HG02678 (cell line): ENCODE results near the gene MANBA.

ENCODE experiments used
- ATAC-seq: cut with Tn5 transposase; IDR thresholded peaks from one replicate; pipeline ENCODE4 v1.9.1; 2021; ENCODE audit warnings: mild to moderate bottlenecking, moderate library complexity; ENCODE audit not compliant: unreplicated experiment

MANBA gene

GRCh38 chr4:102760645-102761295, at the start of gene MANBA:
Gene MANBA (minus strand): TSS chr4:102760968. CDS start chr4:102760894, 74 bp downstream.
- ATAC-seq: peak; percentile 91

DNA sequence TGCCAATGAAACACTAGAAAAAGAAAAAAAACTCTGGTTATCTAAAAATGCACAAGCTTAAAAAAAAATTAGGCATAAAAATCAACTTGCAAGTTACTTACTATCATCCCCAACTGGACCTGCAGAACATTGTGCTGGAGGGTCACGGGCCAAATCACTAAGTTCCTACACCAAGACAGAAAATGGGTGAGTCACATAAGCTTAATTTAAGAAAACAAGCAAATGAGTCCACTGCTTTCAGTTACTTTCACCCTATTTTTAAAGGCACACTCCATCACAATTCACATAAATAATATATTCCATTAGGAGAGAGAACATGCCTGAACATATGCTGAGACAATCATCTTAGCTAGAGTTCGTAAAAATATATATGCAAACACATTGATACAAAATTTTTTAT, 48.9 kb upstream of the MANBA start:
- ATAC-seq: no peak

- peak; percentile 64 for ATAC-seq
Observed at GRCh38 chr4:102809190-102809589, 48.4 kb upstream of the MANBA start.

DNA sequence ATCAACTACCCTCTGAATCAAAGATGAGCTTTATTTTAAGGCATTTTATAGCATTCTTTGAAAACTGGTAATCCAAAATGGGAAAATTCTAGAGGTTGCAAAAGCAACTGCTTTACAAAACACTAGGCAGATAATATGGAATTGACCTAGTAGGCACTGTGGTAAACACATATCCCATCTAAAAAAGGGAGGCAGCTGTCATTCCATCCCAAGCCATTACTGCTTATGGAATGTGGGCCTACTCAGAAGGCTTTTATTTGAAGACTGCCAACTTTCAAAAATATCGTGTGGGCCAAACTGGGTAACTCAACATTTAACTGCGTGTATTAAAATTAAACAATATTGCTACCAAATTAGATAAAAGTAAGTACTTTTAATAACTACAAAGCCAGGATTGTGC, 47.2 kb upstream of the MANBA start:
- no peak for ATAC-seq

- peak; percentile 44 for ATAC-seq
Observed at GRCh38 chr4:102807345-102807744, 46.6 kb upstream of the MANBA start.

DNA sequence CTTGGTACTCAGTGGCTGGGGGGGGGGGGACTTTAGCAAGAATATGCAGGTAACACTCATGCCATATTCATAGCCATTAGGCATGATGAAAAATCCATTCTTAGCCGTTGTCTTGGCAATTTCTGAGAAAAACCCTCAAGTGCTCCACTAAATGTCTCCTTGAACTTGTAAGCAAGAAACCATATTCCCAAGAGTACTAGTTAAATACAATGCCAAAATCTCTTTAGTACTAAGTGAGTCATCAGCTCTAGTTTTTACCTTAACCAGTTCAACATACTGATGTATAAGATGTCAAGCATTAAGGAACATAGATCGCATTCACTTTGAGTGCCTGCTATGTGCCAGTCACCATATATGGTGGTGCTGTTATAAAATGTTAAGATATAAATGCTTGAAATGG, 39.0 kb upstream of the MANBA start:
- no peak for ATAC-seq

DNA sequence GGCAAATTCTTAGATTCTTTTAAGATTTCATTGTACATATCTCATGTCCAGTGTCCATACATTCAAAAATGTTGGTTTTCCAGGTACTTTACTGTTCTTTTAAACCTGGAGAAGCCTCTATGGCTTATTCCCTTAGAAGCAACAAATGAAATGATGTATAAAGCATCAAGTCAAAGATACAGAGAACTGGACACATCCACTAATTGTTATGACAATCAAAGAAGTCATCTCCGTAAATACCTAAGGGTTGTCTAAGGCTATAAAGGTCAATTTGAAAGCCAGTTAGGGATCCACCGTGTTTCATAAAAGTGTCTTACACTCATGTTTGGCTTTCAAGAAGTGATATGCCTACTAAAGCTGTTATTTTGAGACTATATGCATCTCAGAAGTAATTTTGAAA, 34.2 kb upstream of the MANBA start:
- no peak for ATAC-seq

DNA sequence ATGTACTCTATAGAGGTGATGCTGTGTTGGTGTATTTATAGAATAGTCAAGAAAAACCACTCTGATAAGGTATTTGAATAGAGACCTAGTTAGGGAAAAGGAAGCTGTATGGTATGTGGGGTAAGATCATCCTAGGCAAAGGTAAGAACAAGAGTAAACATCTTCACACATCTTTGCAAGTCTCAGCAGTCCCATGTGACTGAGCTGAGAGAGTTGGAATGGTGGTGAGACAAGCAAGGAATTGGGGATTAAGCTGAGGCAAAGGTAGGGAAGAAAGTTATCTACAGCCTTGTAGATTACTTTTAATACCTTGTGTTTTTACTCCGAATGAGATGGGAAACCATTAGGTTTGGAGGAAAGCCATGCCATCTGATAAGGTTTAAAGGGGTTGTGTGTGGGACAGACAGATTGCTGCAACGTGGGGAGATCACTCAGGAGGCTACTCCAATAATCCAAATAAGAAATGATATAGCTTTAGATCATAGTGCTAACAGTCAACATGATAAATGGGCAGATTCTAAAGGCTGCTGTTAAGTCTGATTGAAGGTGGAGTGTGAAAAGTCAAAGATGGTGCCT, 31.7 kb upstream of the MANBA start:
- no peak for ATAC-seq

GRCh38 chr4:102791318-102791835, 30.6 kb upstream of the MANBA start:
- ATAC-seq: no peak

DNA sequence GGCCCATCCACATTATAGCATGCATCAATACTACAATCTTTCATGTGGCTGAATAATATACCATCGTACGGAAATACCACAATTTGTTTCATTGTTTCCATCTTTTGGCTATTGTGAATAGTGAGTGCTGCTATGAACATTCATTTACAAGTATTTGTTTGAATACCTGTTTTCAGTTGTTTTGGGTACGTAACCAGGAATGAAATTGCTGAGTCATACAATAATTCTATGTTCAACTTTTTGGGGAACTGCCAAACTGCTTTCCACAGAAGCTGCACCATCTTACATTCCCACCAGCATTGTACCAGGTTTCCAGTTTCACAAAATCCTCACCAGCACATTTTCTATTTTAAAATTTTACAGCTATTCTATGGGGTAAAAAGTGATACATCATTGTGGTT, 28.5 kb upstream of the MANBA start:
- no peak for ATAC-seq

DNA sequence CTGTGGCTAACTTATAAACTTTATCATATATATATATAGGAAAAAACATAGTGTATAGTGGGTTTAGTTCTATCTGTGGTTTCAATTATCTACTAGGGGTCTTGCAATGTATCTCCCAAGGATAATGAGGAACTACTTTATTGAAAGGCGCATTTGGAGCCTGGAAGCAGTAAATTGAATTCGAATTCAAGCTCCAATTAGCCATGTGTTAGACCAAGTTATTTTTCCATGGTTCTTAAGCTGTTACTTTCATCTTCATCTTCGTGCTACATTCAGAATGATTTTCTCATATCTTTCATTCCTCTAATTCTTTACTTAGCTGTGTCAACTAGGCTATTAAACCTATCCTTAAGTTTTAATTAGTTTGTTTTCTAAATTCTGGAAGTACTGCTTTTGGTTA, 27.2 kb upstream of the MANBA start:
- ATAC-seq: no peak

GRCh38 chr4:102787096-102787881, 26.5 kb upstream of the MANBA start:
- no peak for ATAC-seq

DNA sequence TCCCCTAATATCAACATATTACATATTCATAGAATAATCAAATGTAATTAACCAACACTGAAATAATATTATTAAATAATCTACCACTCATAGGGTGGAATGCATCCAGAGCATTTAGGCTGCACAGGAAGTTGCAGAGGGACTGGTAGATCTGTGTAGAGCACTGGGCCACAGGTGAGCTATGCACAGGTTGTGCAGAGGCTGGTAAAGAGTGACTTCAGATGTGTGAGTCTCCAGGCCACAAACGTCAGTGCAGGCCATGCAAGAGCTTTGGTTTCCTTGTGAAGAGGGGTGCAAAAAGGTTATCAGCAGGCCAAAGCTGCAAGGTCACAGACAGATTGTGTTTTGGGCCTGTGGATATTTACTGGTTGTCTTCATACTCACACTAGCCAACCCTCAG, 25.5 kb upstream of the MANBA start:
- no peak for ATAC-seq

DNA sequence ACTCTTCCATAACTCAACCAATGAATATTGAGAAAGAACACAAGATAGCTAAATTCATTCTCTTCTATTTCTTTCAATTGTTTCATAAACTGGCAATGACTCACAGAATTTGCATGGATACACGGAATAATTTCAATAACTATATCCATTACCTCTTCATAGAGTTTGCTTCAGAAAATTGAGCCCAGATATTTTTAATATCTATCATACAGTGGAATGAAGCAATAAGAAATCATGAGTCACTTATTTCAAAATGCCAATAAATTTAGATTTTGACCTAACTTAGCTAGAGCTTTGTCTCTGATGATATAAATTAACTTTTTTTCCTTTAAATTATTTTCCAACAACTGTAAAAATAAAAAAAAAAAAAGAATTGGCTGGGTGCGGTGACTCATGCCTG, 22.2 kb upstream of the MANBA start:
- ATAC-seq: no peak

- ATAC-seq: no peak
Observed at GRCh38 chr4:102781570-102781969, 20.8 kb upstream of the MANBA start.

DNA sequence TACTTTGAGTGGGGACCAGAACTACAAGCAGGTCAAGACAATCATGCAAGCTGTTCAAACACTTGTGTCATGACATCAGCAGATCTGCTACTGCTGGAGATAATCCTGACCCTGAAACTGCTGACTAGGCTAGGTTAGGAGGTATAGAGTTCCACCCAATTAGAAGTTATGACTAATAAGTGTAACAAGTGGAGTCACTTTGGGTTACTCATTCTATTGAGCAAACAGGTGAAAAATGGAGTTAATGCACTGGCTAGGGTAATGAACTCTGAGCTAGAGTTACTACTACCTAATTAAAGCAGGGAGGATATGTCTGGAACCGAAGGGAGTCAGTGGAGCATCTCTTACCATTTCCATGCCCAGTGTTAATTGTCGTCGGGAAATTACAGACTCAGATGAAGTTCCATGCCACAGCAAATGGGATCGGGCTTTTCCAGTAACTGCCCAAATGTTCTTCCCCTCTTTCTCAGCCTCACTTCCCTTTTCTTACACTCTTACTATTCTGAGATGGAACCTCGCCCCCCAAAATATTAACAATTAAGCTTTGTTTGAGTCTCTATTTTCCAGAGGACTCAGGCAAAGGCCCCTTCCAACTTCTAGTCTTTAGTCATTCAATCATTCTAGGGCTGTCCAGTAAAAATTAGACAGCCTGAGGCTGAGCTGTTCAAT, 19.8 kb upstream of the MANBA start:
- no peak for ATAC-seq

- no peak for ATAC-seq
Observed at GRCh38 chr4:102779204-102779603, 18.4 kb upstream of the MANBA start.

GRCh38 chr4:102778720-102779119, 18.0 kb upstream of the MANBA start:
- ATAC-seq: no peak

DNA sequence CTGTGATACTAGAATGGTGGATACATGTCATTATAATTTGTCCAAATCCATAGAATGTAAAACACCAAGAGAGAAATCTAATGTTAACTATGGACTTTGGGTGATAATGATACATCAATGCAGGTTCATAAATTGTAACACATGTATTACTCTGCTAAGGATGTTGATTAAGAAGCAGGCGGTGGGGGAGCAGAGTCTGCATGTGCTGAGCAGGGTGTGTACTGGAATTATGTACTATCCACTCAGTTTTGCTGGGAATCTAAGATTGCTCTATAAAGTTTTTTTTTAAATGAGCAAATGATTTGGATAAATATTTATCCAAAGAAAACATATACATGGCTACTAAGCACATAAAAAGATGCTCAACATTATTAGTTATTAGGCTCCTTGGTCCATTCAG, 15.0 kb upstream of the MANBA start:
- ATAC-seq: no peak

GRCh38 chr4:102774254-102774653, 13.5 kb upstream of the MANBA start:
- no peak for ATAC-seq

DNA sequence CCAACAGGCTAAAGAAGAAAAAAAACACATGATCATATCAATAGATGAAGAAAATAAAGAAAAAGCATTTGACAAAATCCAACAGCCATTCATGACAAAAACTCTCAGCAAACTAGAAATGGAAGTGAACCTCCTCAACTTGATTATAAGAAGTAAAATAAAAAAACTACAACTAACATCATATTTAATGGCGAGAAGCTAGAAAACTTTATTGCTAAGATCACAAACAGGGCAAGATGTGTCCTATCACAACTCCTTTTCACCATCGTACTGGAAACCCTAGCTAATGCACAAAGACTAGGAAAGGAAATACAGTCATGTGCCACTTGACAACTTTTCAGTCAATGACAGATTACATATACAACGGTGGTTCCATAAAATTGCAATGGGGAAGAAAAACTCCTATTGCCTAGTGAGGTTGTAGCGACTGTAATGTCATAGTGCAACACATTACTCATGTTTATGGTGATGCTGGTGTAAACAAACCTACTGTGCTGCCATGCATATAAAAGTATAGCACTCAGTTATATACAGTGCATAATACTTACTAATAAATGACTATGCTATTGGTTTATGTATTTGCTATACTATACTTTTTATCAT, 12.1 kb upstream of the MANBA start:
- no peak for ATAC-seq
